HG03457 (cell line): ENCODE measurements around the gene TMEM134.

Experiments
- ATAC-seq: cut with Tn5 transposase; IDR thresholded peaks from one replicate; pipeline ENCODE4 v1.9.1; 2021; ENCODE audit warnings: moderate number of reproducible peaks; ENCODE audit not compliant: unreplicated experiment

Gene TMEM134

GRCh38 chr11:67423891-67424613 is 45.0 kb downstream of the TMEM134 start:
- no peak for ATAC-seq

- ATAC-seq: no peak
Measured at GRCh38 chr11:67423466-67423865, 45.6 kb downstream of the TMEM134 start.

GRCh38 chr11:67422891-67423290 is 46.2 kb downstream of the TMEM134 start:
- no peak for ATAC-seq

- no peak for ATAC-seq
Measured at GRCh38 chr11:67421430-67422031, 47.5 kb downstream of the TMEM134 start.

GRCh38 chr11:67420646-67421429 is 48.2 kb downstream of the TMEM134 start:
- ATAC-seq: peak; percentile 64

GRCh38 chr11:67420147-67420645 is 48.9 kb downstream of the TMEM134 start:
- no peak for ATAC-seq

GRCh38 chr11:67419325-67420049 is 49.6 kb downstream of the TMEM134 start:
- no peak for ATAC-seq

GRCh38 chr11:67418476-67419281 is 50.4 kb downstream of the TMEM134 start:
- ATAC-seq: no peak

- no peak for ATAC-seq
Measured at GRCh38 chr11:67417425-67417824, 51.6 kb downstream of the TMEM134 start.

GRCh38 chr11:67416416-67417335 is 52.4 kb downstream of the TMEM134 start:
- ATAC-seq: no peak

- no peak for ATAC-seq
Measured at GRCh38 chr11:67415501-67416304, 53.3 kb downstream of the TMEM134 start, which contains the start of gene CARNS1. Gene CARNS1 (plus strand): TSS chr11:67415678. CDS start chr11:67416200, 522 bp downstream.

GRCh38 chr11:67413266-67413849 is 55.7 kb downstream of the TMEM134 start:
- no peak for ATAC-seq

GRCh38 chr11:67412495-67413179 is 56.4 kb downstream of the TMEM134 start:
- ATAC-seq: no peak

- ATAC-seq: no peak
Measured at GRCh38 chr11:67411785-67412152, 57.3 kb downstream of the TMEM134 start.
